Endothelial cell of umbilical vein (primary cell): Measurements from ENCODE around the gene CLIC3. TPM values are rescaled to one million over a fixed set of nuclear protein-coding genes. Genes with fewer than 3 reads are reported as not detected.

Experiments used
- BruUV-seq: library from RNA; stranded (reverse); fragments of 400-500 nt; replicated peaks from 2 replicates; lab custom pipeline; 2021; lab: Mats Ljungman, UMichigan
- CTCF ChIA-PET: fragments of 300-600, 350-600 bp; sonication (Branson Sonifier 250); formaldehyde crosslinking; loops from one replicate; lab custom pipeline; 2021; ENCODE audit warnings: antibody characterized with exemption, inconsistent platforms; lab: Charles Lee
- POLR2A ChIA-PET: fragments of 300-600, 350-600 bp; sonication (Branson Sonifier 250); formaldehyde crosslinking; loops from one replicate; lab custom pipeline; 2021; ENCODE audit warnings: antibody characterized with exemption, inconsistent platforms; lab: Charles Lee
- DNase-seq: peaks from one replicate; pipeline ENCODE4 v3.0.0-alpha.2; 2011; ENCODE audit warnings: low read depth, low spot score
- FAIRE-seq: peaks from 2 replicates; lab custom pipeline; 2011; peaks lifted over from hg19 to GRCh38; lab: Jason Lieb, UNC
- H2AFZ ChIP-seq: 2 replicates; pipeline ENCODE4 v1.6.0; 2012; ENCODE audit warnings: low read depth, low read length, control low read depth, inconsistent platforms
- H3K27ac ChIP-seq: 2 replicates; pipeline ENCODE4 v1.5.1; 2011; ENCODE audit warnings: low read depth, mild to moderate bottlenecking, control low read depth, low read length, moderate library complexity; ENCODE audit not compliant: insufficient read depth
- H3K27me3 ChIP-seq, 2 experiments: 2 replicates each; pipeline versions ENCODE4 v1.6.0 to v1.6.1; 2011; ENCODE audit warnings: low read length in 2 of 2, mixed read lengths in 1 of 2; ENCODE audit not compliant: control insufficient read depth in 2 of 2, insufficient read depth in 2 of 2
- H3K36me3 ChIP-seq, 2 experiments: 2 replicates in 1 of 2; 3 replicates in 1 of 2; pipeline ENCODE4 v1.5.1; 2011; ENCODE audit warnings: low read length in 2 of 2, mild to moderate bottlenecking in 1 of 2, moderate library complexity in 1 of 2; ENCODE audit not compliant: control insufficient read depth in 2 of 2, insufficient read depth in 2 of 2; ENCODE audit errors: extremely low read depth in 1 of 2
- H3K4me1 ChIP-seq: 3 replicates; pipeline ENCODE4 v1.5.1; 2011; ENCODE audit warnings: mild to moderate bottlenecking, low read length; ENCODE audit not compliant: control insufficient read depth, insufficient read depth; ENCODE audit errors: extremely low read depth
- H3K4me2 ChIP-seq: 2 replicates; pipeline ENCODE4 v1.6.1; 2011; ENCODE audit warnings: low read length, control low read depth, mixed read lengths; ENCODE audit not compliant: insufficient read depth
- H3K4me3 ChIP-seq, 3 experiments: fragments of 200-600 bp in 1 of 3; sonication (generic), shearing (Covaris generic) in 1 of 3; replicated peaks in 1 of 3; 2 replicates each; pipeline ENCODE4 v1.5.1; 2011 to 2016; ENCODE audit warnings: control low read depth in 3 of 3, low read length in 3 of 3, mild to moderate bottlenecking in 2 of 3, inconsistent platforms in 1 of 3, low read depth in 1 of 3, moderate library complexity in 1 of 3; ENCODE audit not compliant: insufficient read depth in 1 of 3
- H3K79me2 ChIP-seq: 2 replicates; pipeline ENCODE4 v1.6.0; 2012; ENCODE audit warnings: low read length, inconsistent platforms; ENCODE audit not compliant: control insufficient read depth, insufficient read depth
- H3K9ac ChIP-seq: replicated peaks from 2 replicates; pipeline ENCODE3; 2011; ENCODE audit warnings: low read length, control low read depth; ENCODE audit not compliant: insufficient read depth; ENCODE audit errors: extremely low read depth
- H3K9me1 ChIP-seq: replicated peaks from 3 replicates; pipeline ENCODE4 v1.6.0; 2011; ENCODE audit warnings: mild to moderate bottlenecking, low read length; ENCODE audit not compliant: control insufficient read depth, insufficient read depth; ENCODE audit errors: extremely low read depth
- H3K9me3 ChIP-seq: replicated peaks from 2 replicates; pipeline ENCODE4 v1.5.1; 2012; ENCODE audit warnings: low read length, inconsistent platforms; ENCODE audit not compliant: control insufficient read depth, insufficient read depth
- H4K20me1 ChIP-seq: replicated peaks from 2 replicates; pipeline ENCODE3; 2011; ENCODE audit warnings: mild to moderate bottlenecking, low read length; ENCODE audit not compliant: control insufficient read depth, insufficient read depth; ENCODE audit errors: extremely low read depth
- CTCF ChIP-seq, 2 donors: IDR thresholded peaks; 1 replicate in 1 of 2; 2 replicates in 1 of 2; pipeline ENCODE4 v1.5.1; 2011; ENCODE audit warnings: low read length in 2 of 2, mild to moderate bottlenecking in 2 of 2, moderate library complexity in 2 of 2, control low read depth in 1 of 2, inconsistent platforms in 1 of 2, low read depth in 1 of 2; ENCODE audit not compliant: insufficient read depth in 1 of 2; ENCODE audit errors: extremely low read depth in 1 of 2
- EZH2 ChIP-seq: IDR thresholded peaks from 2 replicates; pipeline ENCODE4 v1.6.1; 2012; ENCODE audit warnings: borderline replicate concordance, low read depth, mild to moderate bottlenecking, moderate library complexity, low read length, inconsistent platforms; ENCODE audit not compliant: severe bottlenecking
- FOS ChIP-seq: IDR thresholded peaks from 2 replicates; pipeline ENCODE4 v1.6.1; 2011; ENCODE audit warnings: mild to moderate bottlenecking, low read length, moderate library complexity, borderline replicate concordance; ENCODE audit not compliant: insufficient read depth
- GATA2 ChIP-seq: IDR thresholded peaks from 2 replicates; pipeline ENCODE4 v1.7.0; 2011; ENCODE audit warnings: low read depth, mild to moderate bottlenecking, moderate library complexity, mixed read lengths, low read length; ENCODE audit not compliant: insufficient read length, insufficient read depth
- JUN ChIP-seq: IDR thresholded peaks from 2 replicates; pipeline ENCODE4 v1.6.1; 2011; ENCODE audit warnings: borderline replicate concordance, low read depth; ENCODE audit not compliant: insufficient read length, insufficient read depth
- MAX ChIP-seq: IDR thresholded peaks from 2 replicates; pipeline ENCODE4 v1.6.1; 2011; ENCODE audit not compliant: insufficient read depth, insufficient read length
- MYC ChIP-seq: IDR thresholded peaks from one replicate; pipeline ENCODE4 v1.6.1; 2011; ENCODE audit warnings: mild to moderate bottlenecking, low read depth, low read length
- POLR2A ChIP-seq: IDR thresholded peaks from 2 replicates; pipeline ENCODE4 v1.6.1; 2012; ENCODE audit warnings: low read depth, mild to moderate bottlenecking, control low read depth, low read length
- dilution Hi-C: fragments of 300-500 bp; cut with MboI; formaldehyde crosslinking; loops from one replicate; pipeline ENCODE4 v1.15.0; 2019; ENCODE audit warnings: low sequenced_read_pairs; ENCODE audit not compliant: extremely low pct_ligation_motif_present
- intact Hi-C: fragments of 100-400 bp; cut with micrococcal nuclease; formaldehyde crosslinking; loops from one replicate; pipeline ENCODE4 v1.10.0; 2022
- polyA plus RNA-seq, 4 experiments: library from polyadenylated mRNA; depleted of rRNA in 3 of 4; stranded (reverse) in 3 of 4; unstranded in 1 of 4; fragments of >200 nt; gene quantifications; 2 replicates each; pipeline versions ENCODE4 v1.2.1 to v1.2.3, GENCODE V29; 2011 to 2012; ENCODE audit warnings: missing spikeins in 1 of 4
- total RNA-seq: library from RNA; stranded (reverse); gene quantifications from 2 replicates; pipeline ENCODE4 v1.2.3, GENCODE V29; 2021

The CLIC3 gene
- total and polyA plus RNA-seq, 2 donors (not counting 3 experiments of a cell fraction or from before 2014, with no cell fraction given), result 2.3 TPM; not detected in 1

- intact Hi-C loops, result loop anchor here (5.0 kb wide), 1 partner anchor 43 kb away; the partner anchor contains the start of gene PAXX
- peak overlapping the region; percentile 23 for H3K9ac ChIP-seq
These were observed 47.0 kb downstream of the CLIC3 start for GRCh38 chr9:136949239-136949816.

GRCh38 chr9:136947955-136948510 is 48.3 kb downstream of the CLIC3 start:
- dilution Hi-C loops, result loop anchor here (25.0 kb wide), 1 partner anchor 136 kb away; the partner anchor contains the start of gene RABL6
- H3K27me3 ChIP-seq, result no peaks in the 10 kb centered on the region
- H3K4me2 ChIP-seq, result no peak overlapping the region

More at GRCh38 chr9:136949239-136949816, 47.0 kb downstream of the CLIC3 start:
- no peak for TF ChIP-seq JUN
- no peak for TF ChIP-seq EZH2
- TF ChIP-seq MAX, result no peak
- TF ChIP-seq GATA2, result no peak
- no peak for TF ChIP-seq POLR2A
- no peak for TF ChIP-seq MYC
- TF ChIP-seq FOS, result no peak
- H3K9me1 ChIP-seq, result no peaks in the 10 kb centered on the region
- ChIA-PET CTCF (interaction anchor here (0.8 to 1.6 kb wide), 4 partner anchors 43 to 107 kb away, joined by 4 to 6 read pairs (median 4); partner anchors contain the start of genes AJM1 and PAXX), POLR2A (interaction anchor here (0.6 kb wide), 1 partner anchor 29 kb away, joined by 7 read pairs; no protein-coding TSS in a partner anchor)
- no peak for FAIRE-seq
- H3K4me2 ChIP-seq, result peak overlapping the region; percentile 54
- H3K9me3 ChIP-seq, result no peaks in the 10 kb centered on the region
- H3K4me1 ChIP-seq, result peaks cover 5% of the 10 kb centered on the region
- H3K27ac ChIP-seq, result no peak overlapping the region
- no peaks in the 10 kb centered on the region for H3K79me2 ChIP-seq
- H3K27me3 ChIP-seq, result no peaks in the 10 kb centered on the region
- H3K36me3 ChIP-seq, result no peaks in the 10 kb centered on the region
- no peak for DNase-seq
- dilution Hi-C loops, result loop anchor here (25.0 kb wide), 1 partner anchor 137 kb away; the partner anchor contains the start of gene RABL6
- peak overlapping the region; percentile 57 for H2AFZ ChIP-seq
- H4K20me1 ChIP-seq, result no peaks in the 10 kb centered on the region
- no TSS peak for BruUV-seq
- peak overlapping the region; percentile 4 to 77 (median 4) for H3K4me3 ChIP-seq

More at GRCh38 chr9:136947955-136948510, 48.3 kb downstream of the CLIC3 start:
- POLR2A ChIA-PET, result no interaction called here
- Histone ChIP-seq H3K27ac (no peak overlapping the region), H3K36me3 (no peaks in the 10 kb centered on the region), H2AFZ (no peak overlapping the region), H3K9me1 (no peaks in the 10 kb centered on the region), H3K4me3 (no peak overlapping the region), H3K9me3 (no peaks in the 10 kb centered on the region), H3K9ac (no peak overlapping the region), H4K20me1 (no peaks in the 10 kb centered on the region), H3K79me2 (peaks cover 10% of the 10 kb centered on the region), H3K4me1 (peaks cover 5% of the 10 kb centered on the region)
- DNase-seq (no peak), FAIRE-seq (peak; percentile 28)
- TF ChIP-seq FOS (no peak), CTCF (IDR thresholded peaks at IDR 0.05; ENCODE audit: extremely low read depth in 1 of 2, insufficient read depth in 1 of 2, low read depth in 1 of 2, low read length in 2 of 2) (peak in 1 of 2 donors; percentile 51)
- BruUV-seq, result no TSS peak
- intact Hi-C loops, result loop anchor here (1.0 to 5.0 kb wide), 2 partner anchors 44 to 87 kb away; partner anchors contain the start of gene PAXX
- CTCF ChIA-PET, result interaction anchor here (0.6 to 2.4 kb wide), 22 partner anchors 10 to 170 kb away, joined by 3 to 111 read pairs (median 4); partner anchors contain the start of genes ABCA2, AJM1, CLIC3 and NPDC1
